ENCODE measurements around the gene SOX6.

DNA sequence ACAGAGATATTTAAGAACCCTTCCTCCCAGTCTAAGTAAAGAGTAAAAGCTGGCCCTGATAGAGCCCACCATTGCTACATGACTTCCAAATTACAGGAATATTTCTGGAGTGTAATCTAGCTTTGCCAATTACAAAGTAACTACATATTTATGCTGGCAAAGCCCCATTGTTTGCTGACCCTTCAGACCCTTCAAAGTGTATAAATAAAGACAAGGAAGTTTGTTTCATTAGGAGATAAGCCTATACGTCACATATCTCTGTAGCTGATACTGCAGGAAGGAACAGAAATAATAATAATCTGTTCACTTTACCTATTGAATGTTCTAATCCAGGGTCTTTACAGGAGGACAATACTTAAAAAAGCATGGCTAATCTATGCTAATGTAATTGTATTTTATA lies 375.1 kb downstream of the SOX6 start:
- TF ChIP-seq, protein P1, sequence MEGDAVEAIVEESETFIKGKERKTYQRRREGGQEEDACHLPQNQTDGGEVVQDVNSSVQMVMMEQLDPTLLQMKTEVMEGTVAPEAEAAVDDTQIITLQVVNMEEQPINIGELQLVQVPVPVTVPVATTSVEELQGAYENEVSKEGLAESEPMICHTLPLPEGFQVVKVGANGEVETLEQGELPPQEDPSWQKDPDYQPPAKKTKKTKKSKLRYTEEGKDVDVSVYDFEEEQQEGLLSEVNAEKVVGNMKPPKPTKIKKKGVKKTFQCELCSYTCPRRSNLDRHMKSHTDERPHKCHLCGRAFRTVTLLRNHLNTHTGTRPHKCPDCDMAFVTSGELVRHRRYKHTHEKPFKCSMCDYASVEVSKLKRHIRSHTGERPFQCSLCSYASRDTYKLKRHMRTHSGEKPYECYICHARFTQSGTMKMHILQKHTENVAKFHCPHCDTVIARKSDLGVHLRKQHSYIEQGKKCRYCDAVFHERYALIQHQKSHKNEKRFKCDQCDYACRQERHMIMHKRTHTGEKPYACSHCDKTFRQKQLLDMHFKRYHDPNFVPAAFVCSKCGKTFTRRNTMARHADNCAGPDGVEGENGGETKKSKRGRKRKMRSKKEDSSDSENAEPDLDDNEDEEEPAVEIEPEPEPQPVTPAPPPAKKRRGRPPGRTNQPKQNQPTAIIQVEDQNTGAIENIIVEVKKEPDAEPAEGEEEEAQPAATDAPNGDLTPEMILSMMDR (IDR thresholded peaks at IDR 0.05): no peak
- TF ChIP-seq EZH2 (IDR thresholded peaks at IDR 0.05) (no peak), EZH2phosphoT487 (IDR thresholded peaks at IDR 0.05) (no peak)
